H1 (cell line): ENCODE data around the gene UMODL1. TPM values are rescaled to one million over a fixed set of nuclear protein-coding genes. Genes with fewer than 3 reads are reported as not detected.

Source experiments
- ASH2L ChIP-seq: fragments of 200-600, 300-600 bp; sonication (generic); IDR thresholded peaks from one replicate; pipeline ENCODE4 v1.7.1; 2017; ENCODE audit warnings: low read length
- E2F6 ChIP-seq: IDR thresholded peaks from 2 replicates; pipeline ENCODE4 v1.6.1; 2012; ENCODE audit warnings: inconsistent platforms
- RAD21 ChIP-seq, 2 experiments: IDR thresholded peaks in 1 of 2; conservative IDR thresholded peaks in 1 of 2; 2 replicates each; pipeline ENCODE4 v1.6.1; 2011; ENCODE audit warnings: low read depth in 2 of 2, low read length in 2 of 2, improper control_type of control experiment in 1 of 2, inconsistent platforms in 1 of 2, mild to moderate bottlenecking in 1 of 2, moderate library complexity in 1 of 2
- RNF2 ChIP-seq: fragments of 200-900, 300-1000 bp; sonication (generic); IDR thresholded peaks from 2 replicates; pipeline ENCODE4 v1.7.1; 2016; ENCODE audit warnings: borderline replicate concordance, low read depth, mild to moderate bottlenecking, antibody characterized with exemption, low read length; ENCODE audit not compliant: poor library complexity, severe bottlenecking; ENCODE audit errors: missing control alignments
- SAP30 ChIP-seq: fragments of 300-600 bp; sonication (generic); IDR thresholded peaks from 2 replicates; pipeline ENCODE4 v1.7.1; 2012; ENCODE audit warnings: low read length, moderate library complexity, mild to moderate bottlenecking, inconsistent platforms; ENCODE audit not compliant: insufficient read depth, insufficient replicate concordance
- TCF12 ChIP-seq: IDR thresholded peaks from 2 replicates; pipeline ENCODE4 v1.6.1; 2011; ENCODE audit warnings: low read depth, mild to moderate bottlenecking, low read length
- TEAD4 ChIP-seq: IDR thresholded peaks from 2 replicates; pipeline ENCODE4 v1.6.1; 2012; ENCODE audit warnings: low read depth, low read length, inconsistent platforms, mixed read lengths
- polyA plus RNA-seq, 7 experiments: library from polyadenylated mRNA; depleted of rRNA in 3 of 7; stranded (reverse) in 5 of 7; unstranded in 2 of 7; fragments of >200 nt in 5 of 7; fragments of 200-250 nt in 2 of 7; gene quantifications; 1 replicate in 5 of 7; 2 replicates in 1 of 7; 4 replicates in 1 of 7; pipeline versions ENCODE4 v1.2.1 to v1.2.3, GENCODE V29; 2011 to 2013; ENCODE audit warnings: missing spikeins in 2 of 7, mixed read lengths in 2 of 7
- total RNA-seq: library from RNA; stranded (reverse); fragmentation: NEBNext Ultra II Directional; extraction: Animal tissue kit (Norgen Biotek cat#: 25700); gene quantifications from 2 replicates; pipeline ENCODE4 v1.2.1, GENCODE V29; 2021

The UMODL1 gene
- total and polyA plus RNA-seq, 2 of the 8 experiments (the other 6 are each of a cell fraction or from before 2014, with no cell fraction given): not detected

DNA sequence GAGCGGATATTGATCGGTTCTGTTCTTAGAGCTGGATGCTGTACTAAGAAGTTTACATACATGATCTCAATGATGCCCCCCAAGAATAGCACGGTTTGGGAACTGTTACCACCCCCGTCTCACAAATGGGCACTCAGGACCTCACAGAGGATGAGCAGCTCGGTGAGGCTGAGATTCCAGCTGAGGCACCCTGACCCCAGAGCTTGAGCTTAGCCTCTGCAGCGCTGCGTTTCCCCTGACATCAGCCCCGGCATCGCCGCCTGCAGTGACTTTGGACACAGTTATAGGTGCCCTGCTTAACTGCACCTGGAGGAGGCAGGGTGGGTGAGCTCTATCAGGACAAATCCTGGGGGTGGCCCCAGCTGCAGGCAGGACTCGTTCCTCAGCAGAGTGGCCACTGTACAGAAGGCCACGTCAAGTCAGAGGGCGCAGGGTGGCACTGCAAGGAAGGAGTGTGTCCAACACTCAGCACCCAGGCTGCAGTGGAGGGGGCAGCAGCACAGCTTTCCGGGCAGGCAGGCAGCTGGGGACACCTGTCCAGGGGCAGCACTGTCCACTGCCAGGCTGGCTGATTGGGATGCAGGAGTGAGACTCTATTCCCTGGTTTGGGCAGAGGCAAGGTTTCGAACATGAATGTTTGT is 82.0 kb downstream of the UMODL1 start (continued):
- TF ChIP-seq SAP30: no peak
- TF ChIP-seq TCF12: no peak
- no peak for TF ChIP-seq RNF2
- no peak for TF ChIP-seq E2F6
- TF ChIP-seq RAD21 (IDR thresholded peaks at IDR 0.05 in 1 of 2, conservative IDR thresholded peaks at IDR 0.05 in 1 of 2; ENCODE audit: low read depth in 2 of 2, low read length in 2 of 2): no peak
- no peak for TF ChIP-seq TEAD4
- TF ChIP-seq ASH2L: no peak
